GM19239 (cell line): ENCODE results near the gene OR4L1.
"Not testable (repeated sequence)": the region's sequence is repeated elsewhere in the genome, so short reads cannot be mapped to it uniquely, and the experiment has no call there.

Source experiments
- DNase-seq: peaks from one replicate; pipeline ENCODE4 v3.0.0; 2011; ENCODE audit warnings: low spot score; ENCODE audit not compliant: insufficient read length
- FAIRE-seq: peaks from 2 replicates; lab custom pipeline; 2011; peaks lifted over from hg19 to GRCh38; lab: Jason Lieb, UNC

Gene OR4L1

DNA sequence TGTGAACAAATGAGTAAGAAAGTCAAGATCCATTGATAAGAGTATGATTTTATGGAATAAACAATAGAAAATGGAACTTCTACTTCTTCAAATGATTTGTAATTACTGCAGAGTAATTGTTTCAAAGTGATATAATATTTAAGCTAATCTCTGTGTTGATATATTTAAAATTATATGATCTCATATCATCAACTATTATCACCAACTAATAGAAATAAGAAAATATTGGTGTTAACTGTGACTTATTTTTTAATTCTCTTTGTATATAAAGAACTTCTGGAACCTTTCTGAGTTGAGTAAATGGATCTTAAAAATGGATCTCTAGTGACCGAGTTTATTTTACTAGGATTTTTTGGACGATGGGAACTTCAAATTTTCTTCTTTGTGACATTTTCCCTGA lies at the start of gene OR4L1:
Gene OR4L1 (plus strand): TSS at position 301 of the 400 bp plus-strand sequence. CDS start 0 bp downstream, at position 301.
- no peak for DNase-seq
- no peak for FAIRE-seq

DNA sequence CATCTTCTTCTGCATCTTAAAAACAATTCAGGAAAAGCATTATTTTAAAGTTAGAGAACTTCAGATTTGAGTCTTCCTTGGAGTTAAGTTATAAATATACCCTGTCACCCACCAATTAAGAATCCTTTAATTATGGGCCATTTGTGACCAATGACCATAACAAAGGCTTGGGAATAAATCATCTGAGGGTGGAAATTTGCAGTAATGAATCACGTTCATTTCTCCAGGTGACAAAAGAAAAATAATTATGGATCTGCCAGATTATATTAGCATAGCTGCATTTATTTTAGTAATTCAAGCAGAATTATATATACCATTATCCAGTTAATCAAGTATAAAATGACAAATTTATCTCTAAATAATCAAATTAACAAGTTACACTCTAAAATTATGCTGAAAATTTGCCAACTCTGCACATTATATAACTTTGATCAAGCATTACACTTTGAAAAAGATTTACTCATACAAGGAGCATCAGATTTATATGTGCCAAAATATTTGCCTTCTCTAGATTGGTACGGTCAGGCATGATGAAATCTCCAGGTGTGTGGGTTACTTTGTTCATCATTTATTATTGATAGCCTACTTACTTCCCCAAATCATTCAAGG lies 40.5 kb upstream of the OR4L1 start, which contains the start of gene OR4K14:
Gene OR4K14 (minus strand): TSS at position 51 of the 609 bp plus-strand sequence. CDS start 4,114 bp downstream, outside the sequence.
- FAIRE-seq (no peak), DNase-seq (no peak)

DNA sequence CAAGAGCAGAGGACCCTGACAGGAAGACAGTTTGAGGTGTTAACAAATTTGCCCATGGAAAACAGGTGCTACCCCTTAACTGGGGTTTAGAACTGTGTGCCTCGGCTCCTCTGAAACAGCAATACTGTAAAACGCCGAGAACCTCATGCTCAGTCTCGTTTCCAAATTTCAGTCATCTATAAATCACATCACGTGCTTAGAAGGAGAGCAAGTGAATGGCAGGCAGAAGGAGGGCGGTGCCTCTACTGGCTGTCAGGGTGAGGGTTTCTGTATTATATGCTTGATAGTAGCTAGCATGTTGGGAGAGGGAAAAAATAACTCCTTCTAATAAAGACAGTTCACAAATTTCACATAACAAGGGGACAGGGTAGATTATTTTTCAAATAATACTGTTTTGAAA lies 28.8 kb upstream of the OR4L1 start:
- no peak for FAIRE-seq

GRCh38 chr14:20035449-20035848 lies 24.4 kb upstream of the OR4L1 start:
- FAIRE-seq (no peak), DNase-seq (no peak)

More for the DNA sequence above, 28.8 kb upstream of the OR4L1 start:
- DNase-seq, result no peak

DNA sequence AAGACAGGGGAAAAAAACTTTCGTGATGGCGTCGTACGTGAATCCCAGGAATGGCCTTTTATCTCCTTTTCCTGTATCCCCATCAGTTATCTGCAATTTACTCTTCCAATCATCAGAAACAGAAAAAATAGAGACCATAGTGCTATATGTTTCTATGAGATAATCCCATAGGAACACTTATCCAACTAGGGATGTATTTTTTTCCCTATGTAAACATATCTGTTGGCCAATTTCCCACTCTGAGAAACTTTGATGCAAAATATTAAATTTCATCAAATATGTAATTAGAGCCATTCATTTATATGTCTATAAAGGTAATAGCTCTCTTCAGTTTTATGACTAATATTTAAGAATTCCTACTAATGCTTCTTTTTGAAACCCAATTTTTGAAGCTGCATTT lies 23.9 kb upstream of the OR4L1 start, which contains the start of gene OR4K13:
Gene OR4K13 (minus strand): TSS at position 101 of the 400 bp plus-strand sequence. CDS start 1,280 bp downstream, outside the sequence.
- no peak for FAIRE-seq

DNA sequence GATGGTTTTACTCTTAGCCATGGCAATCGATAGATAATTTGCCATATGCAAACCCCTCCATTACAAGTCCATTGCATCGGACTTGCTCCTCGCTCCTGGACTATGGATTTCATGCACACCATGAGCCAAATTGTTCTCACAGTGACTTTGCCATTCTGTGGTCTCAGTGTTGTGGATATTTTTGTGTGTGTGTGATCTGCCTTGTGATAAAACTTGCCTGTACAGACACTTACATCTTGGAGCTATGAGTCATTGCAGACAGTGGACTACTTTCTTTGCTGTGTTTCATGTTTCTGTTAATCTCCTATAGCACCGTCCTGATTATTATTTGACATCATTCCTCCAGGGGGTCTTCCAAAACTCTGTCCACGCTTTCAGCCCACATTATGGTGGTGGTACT lies 15.6 kb upstream of the OR4L1 start:
- DNase-seq (no peak), FAIRE-seq (no peak)

More for the DNA sequence above, 23.9 kb upstream of the OR4L1 start, which contains the start of gene OR4K13:
- DNase-seq, result no peak

- FAIRE-seq (no peak), DNase-seq (no peak)
Measured at GRCh38 chr14:20048202-20048601, 11.6 kb upstream of the OR4L1 start.

DNA sequence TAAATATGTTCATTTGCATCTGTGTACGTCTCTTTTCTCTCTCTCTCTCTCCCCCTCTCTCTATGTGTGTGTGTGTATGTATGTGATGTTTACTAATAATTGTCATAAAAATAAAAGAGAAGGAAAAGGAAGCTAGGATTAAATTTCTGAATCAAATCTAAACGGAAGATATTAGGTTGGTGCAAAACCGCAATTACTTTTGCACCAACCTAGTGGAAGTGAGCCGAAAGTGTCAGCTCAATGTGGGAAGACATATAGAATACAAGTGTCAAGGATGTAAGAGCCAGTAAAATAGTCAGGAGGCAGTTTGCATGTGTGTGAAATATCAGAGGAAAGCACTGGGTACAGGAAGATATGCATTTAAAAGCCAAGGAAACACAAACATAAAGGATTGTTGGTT lies 32.2 kb downstream of the OR4L1 start:
- DNase-seq (no peak), FAIRE-seq (no peak)

DNA sequence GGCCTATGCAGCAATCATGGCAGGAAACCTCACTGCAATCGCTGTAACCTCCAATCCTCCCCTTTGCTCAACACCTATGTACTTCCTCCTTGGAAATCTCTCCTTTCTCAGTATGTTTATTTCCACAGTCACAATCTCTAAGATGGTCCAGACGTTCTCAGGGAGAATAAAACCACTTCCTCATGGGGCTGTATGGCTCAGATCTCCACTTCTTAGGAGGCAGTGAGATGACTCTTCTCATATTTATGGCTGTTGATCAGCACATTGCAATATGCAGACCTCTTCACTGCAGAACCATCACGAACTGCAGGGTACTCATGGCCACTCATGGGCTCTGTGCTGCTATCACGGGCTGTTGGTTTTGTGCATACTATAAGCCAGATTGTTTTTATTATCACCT lies 33.6 kb downstream of the OR4L1 start:
- FAIRE-seq, result no peak
- no peak for DNase-seq

DNA sequence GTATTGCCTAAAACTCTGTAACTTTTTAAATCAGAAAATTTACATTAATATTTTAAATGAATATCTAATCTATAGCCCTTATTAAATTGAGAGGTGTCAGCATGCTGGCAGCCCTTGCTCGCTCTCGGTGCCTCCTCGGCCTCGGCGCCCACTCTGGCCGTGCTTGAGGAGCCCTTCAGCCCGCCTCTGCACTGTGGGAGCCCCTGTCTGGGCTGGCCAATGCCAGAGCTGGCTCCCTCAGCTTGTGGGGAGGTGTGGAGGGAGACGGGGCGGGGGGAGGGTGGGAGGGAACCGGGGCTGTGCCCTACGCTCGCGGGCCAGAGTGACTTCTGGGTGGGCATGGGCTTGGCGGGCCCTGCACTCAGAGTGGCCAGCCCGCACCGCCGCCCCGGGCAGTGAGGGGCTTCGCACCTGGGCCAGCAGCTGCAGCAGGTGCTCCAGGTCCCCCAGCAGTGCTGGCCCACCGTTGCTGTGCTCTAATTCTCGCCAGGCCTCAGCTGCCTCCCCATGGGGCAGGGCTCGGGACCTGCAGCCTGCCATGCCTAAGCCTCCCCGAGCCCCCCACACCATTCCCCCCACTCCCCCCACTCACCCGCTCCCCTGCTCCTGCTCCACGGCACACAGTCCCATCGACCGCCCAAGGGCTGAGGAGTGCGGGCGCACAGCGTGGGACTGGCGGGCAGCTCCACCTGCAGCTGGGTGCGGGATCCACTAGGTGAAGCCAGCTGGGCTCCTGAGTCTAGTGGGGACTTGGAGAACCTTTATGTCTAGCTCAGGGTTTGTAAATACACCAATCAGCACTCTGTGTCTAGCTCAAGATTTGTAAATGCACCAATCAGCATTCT lies 39.3 kb downstream of the OR4L1 start:
- not testable (repeated sequence) for DNase-seq, FAIRE-seq

GRCh38 chr14:20110438-20110837 lies 50.6 kb downstream of the OR4L1 start, which contains the start of gene OR4K17:
TSS of gene OR4K17 (plus strand) at chr14:20110739. CDS start at chr14:20117500, 6,761 bp downstream.
- DNase-seq (no peak), FAIRE-seq (no peak)
